HG03175 (cell line): Measurements from ENCODE around the gene ADGRF3.
"Not testable (repeated sequence)": the region's sequence is repeated elsewhere in the genome, so short reads cannot be mapped to it uniquely, and the experiment has no call there.

ENCODE experiments used
- ATAC-seq: cut with Tn5 transposase; IDR thresholded peaks from one replicate; pipeline ENCODE4 v1.9.1; 2021; ENCODE audit warnings: mild to moderate bottlenecking, moderate library complexity; ENCODE audit not compliant: unreplicated experiment

Gene ADGRF3

DNA sequence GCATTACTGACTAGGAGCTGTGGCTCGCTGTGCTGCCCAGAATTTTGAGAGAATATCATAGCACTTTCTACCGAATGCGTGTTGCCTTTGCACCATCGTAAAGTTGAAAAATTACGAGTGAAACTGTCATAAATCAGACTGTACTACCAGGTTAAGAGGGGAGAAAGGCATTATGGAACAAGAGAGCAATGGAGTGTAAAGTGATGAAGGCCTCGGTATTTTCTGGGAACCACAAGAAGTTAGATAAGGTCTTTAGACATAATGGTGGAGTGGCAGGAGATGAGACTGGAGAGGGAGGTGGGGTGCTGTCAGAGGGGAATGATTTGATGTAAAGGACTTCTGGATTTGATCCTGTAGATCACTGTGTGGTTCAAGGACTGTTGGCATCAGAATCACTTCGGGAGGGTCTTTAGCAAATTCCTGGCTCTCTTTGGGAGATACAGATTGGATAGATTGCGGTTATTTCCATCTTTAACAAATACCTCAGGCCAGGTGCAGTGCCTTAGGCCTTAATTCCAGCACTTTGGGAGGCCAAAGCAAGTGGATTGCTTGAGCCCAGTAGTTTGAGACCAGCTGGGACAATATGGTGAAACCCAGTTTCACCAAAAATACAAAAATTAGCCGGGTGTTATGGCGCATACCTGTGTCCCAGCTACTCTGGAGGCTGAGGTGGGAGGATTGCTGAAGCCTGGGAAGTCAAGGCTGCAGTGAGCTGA is 4.9 kb upstream of the ADGRF3 start:
- ATAC-seq = no peak

DNA sequence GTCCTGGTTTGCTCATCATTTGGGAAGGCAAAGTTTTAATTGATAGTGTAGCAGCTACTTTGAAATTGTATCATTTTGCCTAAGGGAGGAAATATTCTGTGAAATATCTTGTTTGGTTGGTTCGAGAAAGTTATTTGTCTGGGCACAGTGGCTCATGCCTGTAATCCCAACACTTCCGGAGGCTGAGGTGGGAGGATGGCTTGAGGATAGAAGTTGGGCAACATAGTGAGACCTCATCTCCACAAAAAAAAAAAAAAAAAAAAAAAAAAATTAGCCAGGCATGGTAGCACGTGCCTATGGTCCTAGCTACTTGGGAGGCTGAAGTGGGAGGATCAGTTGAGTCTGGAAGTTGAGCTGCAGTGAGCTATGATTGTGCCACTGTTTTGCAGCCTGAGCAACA is 3.1 kb upstream of the ADGRF3 start:
- no peak for ATAC-seq

DNA sequence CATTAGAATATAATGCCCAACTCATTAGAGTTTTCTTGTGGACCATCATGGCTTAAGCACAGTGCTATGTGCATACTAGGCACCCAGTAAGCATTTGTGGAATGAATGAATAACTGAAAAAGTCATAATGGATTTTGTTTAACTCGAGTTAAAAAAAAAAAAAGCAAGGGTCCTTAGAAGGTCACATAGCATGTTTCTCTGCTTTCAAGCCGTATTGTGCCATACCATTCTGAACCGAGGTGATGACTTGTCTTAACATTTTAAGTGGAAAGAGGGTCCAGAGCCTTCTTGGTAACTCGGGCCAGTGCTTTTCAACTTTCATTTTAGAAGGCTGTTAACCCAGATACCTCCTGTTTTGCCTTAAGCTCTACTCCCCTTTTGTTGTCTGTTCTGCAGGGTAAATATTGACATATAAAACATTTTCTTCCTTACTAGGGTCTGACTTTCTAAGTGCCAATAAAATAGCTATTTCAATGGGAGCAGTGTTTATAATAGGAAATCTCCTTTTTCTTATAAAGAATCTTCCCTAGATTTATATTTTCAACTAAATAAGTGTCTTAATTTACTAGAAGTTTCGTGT is 787 bp upstream of the ADGRF3 start:
- no peak for ATAC-seq

DNA sequence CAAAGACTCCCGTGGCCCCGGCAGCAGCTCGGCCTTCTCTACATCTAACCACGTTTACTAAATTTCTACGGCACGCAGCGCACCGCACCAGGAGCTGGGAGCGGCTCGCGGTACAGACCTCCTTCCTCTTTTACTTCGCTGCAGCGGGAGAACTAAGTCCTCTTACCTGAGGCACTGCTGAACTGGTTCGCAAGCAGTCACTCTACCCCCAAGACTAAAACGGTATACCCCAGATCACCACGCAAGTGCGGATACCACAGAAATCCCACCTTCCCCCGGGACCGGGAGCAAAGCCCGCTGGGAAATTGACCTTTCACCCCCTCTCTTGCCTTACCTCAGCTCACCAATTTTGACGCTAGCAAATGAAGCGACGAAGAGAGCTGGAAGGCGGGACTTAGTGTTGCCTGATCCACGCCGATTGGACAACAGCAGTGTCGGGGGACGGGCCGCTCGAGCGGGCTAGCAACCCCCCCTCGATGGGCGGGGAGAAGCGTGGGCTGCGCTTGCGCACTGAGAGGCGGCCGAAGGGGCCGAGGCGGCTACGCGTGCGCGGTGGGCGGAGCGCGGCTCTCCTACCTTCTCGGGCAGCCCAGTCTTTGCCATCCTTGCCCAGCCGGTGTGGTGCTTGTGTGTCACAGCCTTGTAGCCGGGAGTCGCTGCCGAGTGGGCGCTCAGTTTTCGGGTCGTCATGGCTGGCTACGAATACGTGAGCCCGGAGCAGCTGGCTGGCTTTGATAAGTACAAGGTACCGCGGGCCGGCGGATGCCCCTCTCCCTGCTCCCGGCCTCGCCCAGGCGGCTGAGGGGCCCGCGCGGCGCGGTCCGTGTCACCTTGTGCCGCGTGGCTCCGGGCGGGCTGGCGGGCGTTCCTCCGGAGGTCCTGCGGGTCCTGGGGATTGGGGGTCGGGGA is 790 bp downstream of the ADGRF3 start, which contains the start of gene SELENOI:
SELENOI (plus strand) TSS at position 599 of the 909 bp plus-strand sequence; CDS start at position 689, 90 bp downstream.
- ATAC-seq = peak; percentile 94

DNA sequence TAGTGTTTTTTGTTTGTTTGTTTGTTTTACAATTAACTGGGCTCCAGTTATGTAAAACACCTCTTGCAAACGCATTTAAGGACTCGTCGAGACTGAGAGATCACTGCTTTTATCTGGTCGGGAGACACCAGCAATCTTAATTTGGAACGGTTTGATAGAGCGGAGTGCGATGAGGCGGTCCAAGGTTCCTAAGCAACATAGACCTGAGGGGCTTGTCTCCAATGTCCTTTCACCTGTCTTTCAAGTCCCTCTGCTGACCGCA is 1.4 kb downstream of the ADGRF3 start:
- no peak for ATAC-seq

DNA sequence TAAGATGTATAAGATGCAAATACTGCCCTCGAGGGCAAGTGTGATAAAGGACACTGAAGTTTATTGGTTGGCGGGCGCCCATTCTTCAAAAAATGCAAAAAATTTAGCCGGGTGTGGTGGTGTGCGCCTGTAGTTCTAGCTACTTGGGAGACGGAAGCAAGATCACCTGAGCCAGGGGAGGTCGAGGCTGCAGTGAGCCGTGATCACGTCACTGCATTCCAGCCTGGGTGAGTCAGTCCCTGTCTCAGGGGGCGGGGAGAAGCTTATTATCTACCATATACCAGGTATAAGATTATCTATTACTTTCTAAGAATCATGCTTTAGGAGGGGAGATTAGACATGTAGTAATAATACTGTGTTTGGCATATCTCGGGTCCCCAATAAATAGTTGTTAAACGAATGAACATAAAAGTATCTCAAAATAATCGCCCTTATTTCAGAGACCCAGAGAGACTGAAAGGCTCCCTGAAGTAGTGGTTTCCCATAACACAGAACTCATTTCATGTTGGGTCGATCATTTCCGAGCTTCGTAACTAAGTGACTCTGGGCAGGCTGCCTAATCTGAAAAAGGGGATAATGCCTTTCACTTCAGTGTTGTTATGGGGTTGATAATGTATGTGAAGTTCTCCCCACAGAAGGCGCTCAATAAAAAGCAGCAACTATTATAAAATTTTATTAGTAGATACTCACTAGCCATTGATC is 1.9 kb downstream of the ADGRF3 start:
- ATAC-seq = no peak

DNA sequence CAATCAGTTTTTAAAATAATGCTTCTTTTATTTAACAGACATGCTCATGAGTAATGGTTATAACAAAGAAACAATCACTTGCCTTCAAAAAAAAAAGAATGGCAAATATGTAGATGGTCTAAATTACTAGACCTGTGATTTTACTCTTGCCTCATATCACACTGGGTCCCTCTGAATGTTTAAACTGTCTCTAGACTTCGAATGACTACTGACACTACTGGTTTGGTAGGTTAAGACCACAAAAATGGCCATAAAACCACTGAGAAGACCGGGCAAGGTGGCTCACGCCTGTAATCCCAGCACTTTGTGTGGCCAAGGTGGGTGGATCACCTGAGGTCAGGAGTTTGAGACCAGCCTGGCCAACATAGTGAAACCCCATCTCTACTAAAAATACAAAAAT is 5.8 kb downstream of the ADGRF3 start:
- no peak for ATAC-seq

DNA sequence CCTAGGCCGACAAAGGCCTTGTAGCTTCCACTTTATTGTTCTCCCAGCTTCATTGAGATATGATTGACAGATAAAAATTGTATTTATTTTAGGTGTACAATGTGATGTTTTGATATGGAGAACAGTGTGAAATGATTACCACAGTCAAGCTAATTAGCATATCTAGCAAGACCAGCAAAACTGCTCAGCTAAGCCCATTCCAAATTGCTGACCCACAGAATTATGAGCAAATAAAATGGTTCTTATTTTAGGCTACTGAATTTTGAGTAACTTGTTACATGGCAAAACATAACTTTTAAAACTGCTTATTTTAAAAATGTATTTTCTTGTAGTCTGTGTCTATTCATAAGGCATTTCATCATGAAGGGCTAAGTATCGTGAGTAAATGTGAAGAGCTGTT is 9.3 kb downstream of the ADGRF3 start:
- ATAC-seq = no peak

DNA sequence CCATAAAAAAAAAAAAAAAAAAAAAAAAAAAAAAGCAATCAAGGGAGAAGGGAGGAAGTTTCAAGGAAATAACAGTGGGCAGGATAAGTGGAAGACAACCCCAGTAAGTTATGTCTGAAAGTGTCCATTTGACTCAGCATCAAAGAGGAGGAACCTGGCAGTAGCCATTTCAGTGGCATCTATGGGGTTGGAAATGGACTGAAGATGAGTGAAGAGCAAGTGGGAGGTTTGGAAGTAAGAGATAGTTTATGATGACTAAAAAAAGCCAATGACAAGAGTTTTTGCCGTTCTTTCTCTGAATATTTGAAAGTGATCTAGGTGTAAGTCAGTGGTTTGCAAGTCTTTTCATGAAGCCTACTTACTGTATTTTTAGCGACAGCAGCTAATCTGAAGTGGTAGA is 9.9 kb downstream of the ADGRF3 start:
- ATAC-seq = no peak

DNA sequence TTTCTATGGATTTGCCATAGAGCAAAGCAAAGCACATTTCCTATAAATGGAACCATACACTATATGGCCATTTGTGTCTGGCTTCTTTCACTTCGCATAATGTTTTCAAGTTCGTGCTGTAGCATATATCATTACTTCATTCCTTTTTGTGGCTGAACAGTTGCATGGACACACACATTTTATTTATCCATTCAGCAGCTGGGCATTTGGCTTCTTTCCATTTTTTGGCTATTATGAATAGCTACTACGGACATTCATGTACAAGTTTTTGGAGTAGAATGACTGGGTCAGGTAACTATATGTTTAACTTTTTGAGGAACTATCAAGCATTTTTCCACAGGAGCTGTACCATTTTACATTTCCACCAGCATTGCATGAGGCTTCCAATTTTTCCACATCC is 11.4 kb downstream of the ADGRF3 start:
- no peak for ATAC-seq

DNA sequence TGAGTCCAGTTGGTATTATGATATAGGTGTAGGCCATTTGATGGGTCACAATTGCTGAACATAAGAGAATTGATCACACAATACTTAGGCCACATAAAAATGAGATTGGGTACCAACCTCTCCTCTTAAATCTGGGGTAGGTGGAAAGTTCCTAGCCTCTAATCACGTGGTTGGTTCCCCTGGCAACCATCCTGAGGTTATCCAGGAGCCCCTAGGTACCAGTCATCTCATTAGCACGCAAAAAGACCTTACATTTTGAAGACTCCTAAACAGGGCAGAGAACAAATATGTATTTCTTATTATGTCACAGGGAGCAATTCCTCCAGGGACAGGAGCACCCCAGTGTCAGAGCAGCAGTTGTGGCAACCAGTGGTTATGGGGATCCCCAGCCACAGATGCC is 13.3 kb downstream of the ADGRF3 start:
- ATAC-seq = no peak

DNA sequence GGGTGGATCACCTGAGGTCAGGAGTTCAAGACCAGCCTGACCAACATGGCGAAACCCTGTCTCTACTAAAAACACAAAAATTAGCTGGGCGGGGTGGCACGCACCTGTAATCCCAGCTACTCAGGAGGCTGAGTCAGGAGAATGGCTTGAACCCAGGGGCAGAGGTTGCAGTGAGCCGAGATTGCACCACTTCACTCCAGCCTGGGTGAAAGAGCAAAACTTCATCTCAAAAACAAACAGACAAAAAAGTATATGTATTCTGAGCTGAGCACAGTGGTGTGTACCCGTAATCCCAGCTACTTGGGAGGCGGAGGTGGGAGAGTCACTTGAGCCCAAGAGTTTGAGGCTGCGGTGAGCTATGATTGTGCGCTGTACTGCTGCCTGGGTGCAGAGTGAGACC is 15.3 kb downstream of the ADGRF3 start:
- not testable (repeated sequence) for ATAC-seq

DNA sequence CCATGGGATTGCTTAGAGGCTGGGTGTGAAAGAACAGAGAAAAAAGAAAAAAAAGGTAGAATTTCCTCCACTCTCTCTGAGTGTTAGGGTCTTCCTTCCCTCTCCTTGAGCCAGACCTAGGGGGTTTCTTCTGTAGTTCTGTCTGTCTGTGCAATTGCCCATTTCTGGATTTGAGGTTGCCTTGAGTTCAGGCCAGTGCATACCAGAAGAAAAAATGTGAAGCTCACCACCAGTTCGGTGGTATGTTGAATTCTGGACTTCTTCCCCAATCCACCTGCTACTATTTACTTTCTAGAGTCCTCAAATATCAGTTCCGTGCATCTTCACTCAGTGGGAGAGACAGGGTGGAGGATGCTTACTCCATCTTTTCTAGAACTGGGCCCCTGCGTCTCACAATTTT is 16.0 kb downstream of the ADGRF3 start:
- no peak for ATAC-seq

DNA sequence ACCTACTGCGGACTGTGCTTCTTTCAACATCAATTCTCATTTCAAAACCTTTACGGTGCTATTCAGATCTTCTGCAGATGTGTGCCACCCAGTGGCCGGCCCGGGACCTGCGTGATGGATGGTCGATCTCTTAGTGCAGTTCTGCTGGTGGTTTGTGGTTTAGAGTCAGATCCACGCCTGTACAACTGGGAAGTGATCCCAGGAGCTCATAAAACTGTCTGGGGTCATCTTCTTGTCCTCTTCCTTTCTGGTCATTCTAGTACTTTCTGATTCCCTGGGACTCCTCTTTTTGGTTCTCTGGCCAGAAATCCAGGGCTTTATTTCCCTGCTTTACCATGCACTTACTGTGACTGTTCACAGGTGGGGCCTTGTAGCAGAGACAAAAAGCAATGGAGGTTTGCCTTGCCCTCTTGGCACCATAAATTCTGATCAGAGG is 16.5 kb downstream of the ADGRF3 start:
- peak; percentile 85 for ATAC-seq

DNA sequence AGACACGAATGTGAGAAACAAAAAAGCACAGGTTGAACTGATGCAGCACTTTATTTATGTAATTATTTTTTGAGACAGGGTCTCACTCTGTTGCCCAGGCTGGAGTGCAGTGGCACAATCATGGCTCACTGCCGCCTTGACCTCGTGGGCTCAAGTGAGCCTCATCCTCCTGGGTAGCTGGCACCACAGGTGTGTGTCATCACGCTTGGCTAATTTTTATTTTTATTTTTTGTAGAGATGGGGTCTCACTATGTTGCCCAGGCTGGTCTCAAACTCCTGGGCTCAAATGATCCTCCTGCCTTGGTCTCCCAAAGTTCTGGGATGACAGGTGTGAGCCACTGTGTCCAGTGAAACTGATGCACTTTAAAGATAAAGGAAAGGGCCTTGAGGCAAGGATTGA is 17.5 kb downstream of the ADGRF3 start:
- ATAC-seq = not testable (repeated sequence)

DNA sequence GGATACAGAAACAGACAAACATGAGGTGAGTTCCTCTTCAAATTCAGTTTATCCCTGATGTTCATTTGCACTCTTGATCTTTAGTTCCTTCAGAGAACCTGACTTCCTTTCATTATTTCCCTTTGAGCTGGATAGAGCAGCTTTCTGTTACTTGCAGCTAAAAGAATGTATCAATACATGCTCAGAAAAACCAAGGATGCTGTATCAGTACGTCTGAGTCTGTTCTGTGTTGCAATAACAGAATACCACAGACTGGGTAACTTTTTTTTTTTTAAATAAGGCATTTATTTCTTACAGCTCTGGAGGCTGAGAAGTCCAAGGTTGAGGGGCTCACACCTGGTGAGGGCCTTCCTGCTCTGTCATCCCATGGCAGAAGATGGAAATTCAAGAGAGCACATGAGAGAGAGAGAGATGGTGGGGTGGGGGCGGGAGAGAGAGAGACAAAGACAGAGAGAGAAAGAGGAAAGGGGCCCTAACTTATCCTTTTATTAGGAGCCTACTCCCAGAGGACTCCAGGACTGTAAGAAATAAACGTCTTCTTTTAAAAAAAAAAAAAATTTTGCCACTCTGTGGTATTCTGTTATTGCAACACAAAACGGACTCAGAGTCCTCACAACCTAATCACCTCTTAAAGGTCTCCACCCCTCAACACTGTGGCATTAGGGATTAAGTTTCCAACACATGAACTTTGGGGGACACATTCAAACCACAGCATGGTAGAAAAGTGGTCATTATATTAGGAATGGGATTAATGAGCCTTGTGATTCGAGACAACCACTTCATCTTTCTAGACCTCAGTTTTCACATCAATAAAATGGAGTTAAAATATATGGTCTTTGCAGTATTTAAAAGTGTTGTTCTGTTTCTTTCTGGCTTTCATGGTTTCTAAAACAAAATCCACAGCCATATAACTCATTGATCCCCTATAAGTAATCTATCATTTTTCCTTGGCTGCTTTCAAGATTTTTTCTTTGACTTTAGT is 19.0 kb downstream of the ADGRF3 start:
- ATAC-seq = no peak

DNA sequence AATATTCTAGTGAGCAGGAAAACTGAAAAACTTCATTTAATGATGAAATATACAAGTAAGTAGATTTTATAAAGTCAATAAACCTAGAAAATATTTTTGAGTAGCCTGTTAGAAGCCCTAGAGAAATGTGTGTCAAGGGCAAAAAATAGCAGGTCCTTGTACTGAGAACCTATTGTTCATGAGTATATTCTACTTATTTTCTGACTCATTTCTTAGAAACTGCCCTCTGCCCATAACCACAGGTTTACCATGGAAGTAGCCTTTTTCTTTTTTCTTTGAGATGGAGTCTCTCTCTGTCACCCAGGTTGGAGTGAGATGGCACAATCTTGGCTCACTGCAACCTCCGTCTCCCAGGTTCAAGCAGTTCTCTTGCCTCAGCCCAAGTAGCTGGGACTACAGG is 20.1 kb downstream of the ADGRF3 start:
- ATAC-seq = no peak

DNA sequence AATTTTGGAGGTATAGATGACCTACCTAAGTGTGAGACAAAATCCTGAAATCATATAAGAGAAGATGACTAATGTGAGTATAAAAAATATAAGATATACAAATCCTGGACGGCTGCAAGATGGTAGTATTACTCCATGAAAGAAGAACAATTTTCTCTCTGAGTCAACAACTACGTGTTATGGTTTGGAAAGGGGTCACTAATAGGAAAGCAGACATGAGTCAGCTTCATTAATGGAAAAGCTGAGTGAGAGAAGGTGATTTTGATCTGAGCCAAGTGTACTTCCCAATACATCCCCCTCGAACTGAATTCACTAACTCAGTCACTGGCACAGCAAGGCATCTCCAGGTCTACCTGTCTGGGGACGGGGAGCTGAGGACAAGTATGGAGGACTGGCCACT is 20.7 kb downstream of the ADGRF3 start:
- ATAC-seq = no peak

DNA sequence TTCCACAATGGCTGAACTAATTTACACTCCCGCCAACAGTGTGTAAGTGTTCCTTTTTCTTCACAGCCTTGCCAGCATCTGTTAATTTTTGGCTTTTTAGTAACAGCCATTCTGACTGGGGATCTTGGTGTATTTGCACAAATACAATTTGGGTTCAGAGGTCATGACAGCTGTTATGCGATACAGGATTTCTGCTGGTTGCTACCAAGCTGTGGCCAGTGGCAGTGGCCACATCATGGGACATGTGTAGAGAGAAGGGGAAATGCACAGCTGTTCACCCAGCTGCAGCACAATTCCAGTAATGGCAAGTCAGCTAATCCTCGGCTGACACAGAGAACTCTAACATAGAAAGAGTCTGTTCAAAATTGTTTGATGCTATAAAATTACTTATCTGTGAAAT is 21.7 kb downstream of the ADGRF3 start:
- no peak for ATAC-seq

DNA sequence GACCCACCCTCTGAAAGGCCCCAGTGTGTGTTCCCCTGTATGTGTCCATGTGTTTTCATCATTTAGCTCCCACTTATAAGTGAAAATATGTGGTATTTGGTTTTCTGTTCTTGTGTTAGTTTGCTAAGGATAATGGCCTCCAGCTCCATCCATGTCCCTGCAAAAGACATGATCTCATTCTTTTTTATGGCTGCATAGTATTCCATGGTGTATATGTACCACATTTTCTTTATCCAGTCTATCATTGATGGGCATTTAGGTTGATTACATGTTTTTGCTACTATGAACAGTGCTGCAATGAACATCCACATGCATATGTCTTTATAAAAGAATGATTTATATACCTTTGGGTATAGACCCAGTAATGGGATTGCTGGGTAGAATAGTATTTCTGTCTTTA is 22.1 kb downstream of the ADGRF3 start:
- ATAC-seq = not testable (repeated sequence)
